Mucosa of stomach (tissue), 1 donor: ENCODE measurements around the gene PEX13.
A peak's percentile ranks its signal among the peaks of the same experiment; 100 is the strongest.
"Not testable (repeated sequence)": the region's sequence is repeated elsewhere in the genome, so short reads cannot be mapped to it uniquely, and the experiment has no call there.

ENCODE experiments used
- H3K27me3 ChIP-seq: one replicate; pipeline ENCODE4 v1.7.0; 2013; ENCODE audit warnings: mild to moderate bottlenecking, low read length; ENCODE audit not compliant: control insufficient read depth, insufficient read depth
- H3K36me3 ChIP-seq: one replicate; pipeline ENCODE4 v1.7.0; 2013; ENCODE audit warnings: low read length; ENCODE audit not compliant: control insufficient read depth, insufficient read depth
- H3K4me1 ChIP-seq: one replicate; pipeline ENCODE4 v1.7.0; 2013; ENCODE audit warnings: mild to moderate bottlenecking, low read length; ENCODE audit not compliant: control insufficient read depth, insufficient read depth
- H3K4me3 ChIP-seq: one replicate; pipeline ENCODE4 v1.7.0; 2013; ENCODE audit warnings: low read length
- H3K9ac ChIP-seq: one replicate; pipeline ENCODE4 v1.7.0; 2013; ENCODE audit warnings: mild to moderate bottlenecking, low read length, moderate library complexity
- H3K9me3 ChIP-seq: one replicate; pipeline ENCODE4 v1.7.0; 2013; ENCODE audit warnings: mild to moderate bottlenecking, low read length, moderate library complexity; ENCODE audit not compliant: control insufficient read depth
- donor health status: Pancreatic carcinoma.

The PEX13 gene

GRCh38 chr2:61017556-61018317, at the start of gene PEX13, which contains the start of gene PUS10:
PEX13 (plus strand) TSS chr2:61017720; CDS start chr2:61017760, 40 bp downstream.
PUS10 (minus strand) TSS chr2:61018255; CDS start chr2:61011890, 6,365 bp downstream.
- H3K4me1 ChIP-seq, result peaks cover 8% of the 10 kb centered on the region
- H3K36me3 ChIP-seq, result no peaks in the 10 kb centered on the region
- H3K4me3 ChIP-seq, result peak within 1 kb of the TSS; percentile 86
- peak within 1 kb of the TSS; percentile 90 for H3K9ac ChIP-seq
- no peaks in the 10 kb centered on the region for H3K27me3 ChIP-seq
- no peaks in the 10 kb centered on the region for H3K9me3 ChIP-seq

- no peak overlapping the region for H3K4me3 ChIP-seq
- no peaks in the 10 kb centered on the region for H3K36me3 ChIP-seq
Observed at GRCh38 chr2:60972889-60973656, 44.4 kb upstream of the PEX13 start.

GRCh38 chr2:60973705-60974104, 43.8 kb upstream of the PEX13 start:
- no peaks in the 10 kb centered on the region for H3K9me3 ChIP-seq
- no peaks in the 10 kb centered on the region for H3K27me3 ChIP-seq
- no peak overlapping the region for H3K4me3 ChIP-seq
- no peaks in the 10 kb centered on the region for H3K36me3 ChIP-seq
- peaks cover 4% of the 10 kb centered on the region for H3K4me1 ChIP-seq
- no peak overlapping the region for H3K9ac ChIP-seq

More at GRCh38 chr2:60972889-60973656, 44.4 kb upstream of the PEX13 start:
- Histone ChIP-seq H3K9ac (no peak overlapping the region), H3K9me3 (no peaks in the 10 kb centered on the region), H3K27me3 (no peaks in the 10 kb centered on the region), H3K4me1 (peaks cover 4% of the 10 kb centered on the region)

- H3K36me3 ChIP-seq, result no peaks in the 10 kb centered on the region
- no peak overlapping the region for H3K4me3 ChIP-seq
- H3K27me3 ChIP-seq, result no peaks in the 10 kb centered on the region
- no peak overlapping the region for H3K9ac ChIP-seq
- peaks cover 4% of the 10 kb centered on the region for H3K4me1 ChIP-seq
- no peaks in the 10 kb centered on the region for H3K9me3 ChIP-seq
Observed at GRCh38 chr2:60974652-60975051, 42.9 kb upstream of the PEX13 start.

GRCh38 chr2:60976256-60976850, 41.2 kb upstream of the PEX13 start:
- H3K4me1 ChIP-seq, result peaks cover 4% of the 10 kb centered on the region
- H3K9me3 ChIP-seq, result no peaks in the 10 kb centered on the region
- no peaks in the 10 kb centered on the region for H3K27me3 ChIP-seq

GRCh38 chr2:60976875-60977561, 40.5 kb upstream of the PEX13 start:
- no peaks in the 10 kb centered on the region for H3K36me3 ChIP-seq
- no peaks in the 10 kb centered on the region for H3K9me3 ChIP-seq
- H3K27me3 ChIP-seq, result no peaks in the 10 kb centered on the region
- peaks cover 4% of the 10 kb centered on the region for H3K4me1 ChIP-seq
- no peak overlapping the region for H3K4me3 ChIP-seq
- H3K9ac ChIP-seq, result no peak overlapping the region

More at GRCh38 chr2:60976256-60976850, 41.2 kb upstream of the PEX13 start:
- Histone ChIP-seq H3K36me3 (no peaks in the 10 kb centered on the region), H3K4me3 (no peak overlapping the region), H3K9ac (no peak overlapping the region)

- Histone ChIP-seq H3K9ac (no peak overlapping the region), H3K36me3 (no peaks in the 10 kb centered on the region), H3K4me1 (peaks cover 4% of the 10 kb centered on the region), H3K27me3 (no peaks in the 10 kb centered on the region), H3K9me3 (no peaks in the 10 kb centered on the region), H3K4me3 (no peak overlapping the region)
Observed at GRCh38 chr2:60977562-60977895, 40.0 kb upstream of the PEX13 start.

GRCh38 chr2:60979231-60979630, 38.3 kb upstream of the PEX13 start:
- H3K36me3 ChIP-seq, result no peaks in the 10 kb centered on the region
- no peaks in the 10 kb centered on the region for H3K27me3 ChIP-seq
- no peak overlapping the region for H3K9ac ChIP-seq
- H3K4me3 ChIP-seq, result no peak overlapping the region
- H3K9me3 ChIP-seq, result no peaks in the 10 kb centered on the region
- H3K4me1 ChIP-seq, result peaks cover 4% of the 10 kb centered on the region

- H3K9ac ChIP-seq, result no peak overlapping the region
- no peaks in the 10 kb centered on the region for H3K27me3 ChIP-seq
- no peak overlapping the region for H3K4me3 ChIP-seq
- H3K9me3 ChIP-seq, result no peaks in the 10 kb centered on the region
- peaks cover 4% of the 10 kb centered on the region for H3K4me1 ChIP-seq
- no peaks in the 10 kb centered on the region for H3K36me3 ChIP-seq
Observed at GRCh38 chr2:60980071-60980815, 37.3 kb upstream of the PEX13 start.

- not testable (repeated sequence) for H3K9ac ChIP-seq, H3K9me3 ChIP-seq, H3K4me1 ChIP-seq, H3K27me3 ChIP-seq, H3K36me3 ChIP-seq, H3K4me3 ChIP-seq
Observed at GRCh38 chr2:60982066-60982465, 35.5 kb upstream of the PEX13 start.

- no peaks in the 10 kb centered on the region for H3K27me3 ChIP-seq
- no peak overlapping the region for H3K9ac ChIP-seq
- no peak overlapping the region for H3K4me3 ChIP-seq
- H3K9me3 ChIP-seq, result no peaks in the 10 kb centered on the region
- H3K36me3 ChIP-seq, result no peaks in the 10 kb centered on the region
- peaks cover 3% of the 10 kb centered on the region for H3K4me1 ChIP-seq
Observed at GRCh38 chr2:60984720-60985119, 32.8 kb upstream of the PEX13 start.
